ENCODE data around the gene F13A1.

F13A1 gene

GRCh38 chr6:6319952-6320811 is at the start of gene F13A1:
TSS of gene F13A1 (minus strand) at chr6:6320662. CDS start at chr6:6318664, 1,998 bp downstream.
- Histone ChIP-seq H3K36me3 (ENCODE audit: control insufficient read depth in 2 of 2, insufficient read depth in 2 of 2, low read length in 2 of 2) (no peaks in the 10 kb centered on the region), H3K9ac (ENCODE audit: low read depth in 1 of 2, low read length in 2 of 2) (peak within 1 kb of the TSS; percentile 10 to 32), H3K27ac (ENCODE audit: low read depth in 2 of 2, low read length in 2 of 2) (peak within 1 kb of the TSS in 1 of 2 donors; percentile 16), H3K9me3 (ENCODE audit: control insufficient read depth in 2 of 2, low read length in 2 of 2) (no peaks in the 10 kb centered on the region), H3K4me3 (ENCODE audit: low read length in 2 of 2) (peak within 1 kb of the TSS in 1 of 2 donors; percentile 5), H3K27me3 (ENCODE audit: control insufficient read depth in 2 of 2, insufficient read depth in 2 of 2, low read length in 2 of 2) (peaks cover 16 to 20% of the 10 kb centered on the region in 2 donors), H3K4me1 (ENCODE audit: control insufficient read depth in 2 of 2, insufficient read depth in 2 of 2, low read length in 2 of 2) (no peaks in the 10 kb centered on the region)

- Histone ChIP-seq H3K9ac (ENCODE audit: low read depth in 1 of 2, low read length in 2 of 2) (no peak overlapping the region), H3K4me1 (ENCODE audit: control insufficient read depth in 2 of 2, insufficient read depth in 2 of 2, low read length in 2 of 2) (no peaks in the 10 kb centered on the region), H3K4me3 (ENCODE audit: low read length in 2 of 2) (no peak overlapping the region), H3K36me3 (ENCODE audit: control insufficient read depth in 2 of 2, insufficient read depth in 2 of 2, low read length in 2 of 2) (no peaks in the 10 kb centered on the region), H3K27ac (ENCODE audit: low read depth in 2 of 2, low read length in 2 of 2) (no peak overlapping the region), H3K9me3 (ENCODE audit: control insufficient read depth in 2 of 2, low read length in 2 of 2) (no peaks in the 10 kb centered on the region), H3K27me3 (ENCODE audit: control insufficient read depth in 2 of 2, insufficient read depth in 2 of 2, low read length in 2 of 2) (no peaks in the 10 kb centered on the region)
These were observed 48.2 kb upstream of the F13A1 start for GRCh38 chr6:6368684-6369052.

DNA sequence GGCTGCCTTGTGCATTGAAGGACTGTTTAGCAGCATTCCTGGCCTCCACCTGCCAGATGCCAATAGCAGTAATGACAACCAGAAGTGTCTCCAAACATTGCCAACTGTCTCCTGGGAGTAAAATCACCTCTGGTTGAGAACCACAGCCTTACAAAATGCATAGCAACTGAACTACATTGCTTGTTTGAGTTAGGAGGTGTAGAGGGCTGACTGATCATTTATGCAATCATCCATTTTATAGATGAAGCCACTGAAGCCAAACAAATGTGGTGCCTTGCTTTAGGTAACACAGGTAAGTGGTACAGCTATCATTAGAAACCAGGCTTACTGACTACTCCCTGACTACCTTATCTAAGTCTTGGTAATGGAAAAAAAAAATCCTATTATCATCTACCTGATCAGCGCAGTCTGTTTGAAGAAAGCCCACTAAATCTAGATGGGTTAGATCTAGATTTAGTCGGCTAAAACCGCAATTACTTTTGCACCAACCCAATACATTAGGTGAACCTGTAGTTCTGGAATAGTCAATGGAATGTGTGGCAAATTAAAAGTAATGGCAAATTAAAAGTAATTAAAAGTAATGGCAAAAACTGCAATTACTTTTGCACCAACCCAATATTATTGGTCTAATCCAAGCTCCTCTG is 47.7 kb upstream of the F13A1 start:
- H3K9ac ChIP-seq (ENCODE audit: low read depth in 1 of 2, low read length in 2 of 2), result no peak overlapping the region

GRCh38 chr6:6366803-6367202 is 46.3 kb upstream of the F13A1 start:
- Histone ChIP-seq H3K27me3 (ENCODE audit: control insufficient read depth in 2 of 2, insufficient read depth in 2 of 2, low read length in 2 of 2) (no peaks in the 10 kb centered on the region), H3K9ac (ENCODE audit: low read depth in 1 of 2, low read length in 2 of 2) (no peak overlapping the region), H3K36me3 (ENCODE audit: control insufficient read depth in 2 of 2, insufficient read depth in 2 of 2, low read length in 2 of 2) (no peaks in the 10 kb centered on the region), H3K27ac (ENCODE audit: low read depth in 2 of 2, low read length in 2 of 2) (no peak overlapping the region), H3K4me3 (ENCODE audit: low read length in 2 of 2) (no peak overlapping the region), H3K9me3 (ENCODE audit: control insufficient read depth in 2 of 2, low read length in 2 of 2) (no peaks in the 10 kb centered on the region), H3K4me1 (ENCODE audit: control insufficient read depth in 2 of 2, insufficient read depth in 2 of 2, low read length in 2 of 2) (no peaks in the 10 kb centered on the region)

More for the DNA sequence above, 47.7 kb upstream of the F13A1 start:
- H3K27ac ChIP-seq (ENCODE audit: low read depth in 2 of 2, low read length in 2 of 2), result no peak overlapping the region
- no peaks in the 10 kb centered on the region for H3K36me3 ChIP-seq (ENCODE audit: control insufficient read depth in 2 of 2, insufficient read depth in 2 of 2, low read length in 2 of 2)
- no peaks in the 10 kb centered on the region for H3K4me1 ChIP-seq (ENCODE audit: control insufficient read depth in 2 of 2, insufficient read depth in 2 of 2, low read length in 2 of 2)
- H3K27me3 ChIP-seq (ENCODE audit: control insufficient read depth in 2 of 2, insufficient read depth in 2 of 2, low read length in 2 of 2), result no peaks in the 10 kb centered on the region
- no peaks in the 10 kb centered on the region for H3K9me3 ChIP-seq (ENCODE audit: control insufficient read depth in 2 of 2, low read length in 2 of 2)
- no peak overlapping the region for H3K4me3 ChIP-seq (ENCODE audit: low read length in 2 of 2)

DNA sequence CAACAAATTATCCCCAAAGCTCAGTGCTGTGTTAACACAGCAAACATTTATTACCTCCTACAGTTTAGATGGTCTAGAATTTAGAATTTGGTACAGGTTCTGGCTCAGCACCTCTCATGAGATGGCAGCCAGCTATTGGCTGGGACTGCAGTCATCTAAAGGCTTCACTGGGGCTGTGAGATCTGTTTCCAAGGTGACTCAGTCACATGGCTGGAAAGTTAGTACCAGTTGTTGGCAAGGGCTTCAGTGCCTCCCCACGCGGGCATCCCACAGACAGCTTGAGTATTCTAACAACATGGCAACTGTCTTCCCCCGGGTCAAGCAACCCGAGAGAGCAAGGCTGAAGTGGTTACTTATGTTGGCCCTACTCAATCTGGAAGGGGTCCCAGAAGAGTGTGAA is 44.8 kb upstream of the F13A1 start:
- H3K4me3 ChIP-seq (ENCODE audit: low read length in 2 of 2), result no peak overlapping the region
- no peaks in the 10 kb centered on the region for H3K4me1 ChIP-seq (ENCODE audit: control insufficient read depth in 2 of 2, insufficient read depth in 2 of 2, low read length in 2 of 2)
- no peaks in the 10 kb centered on the region for H3K27me3 ChIP-seq (ENCODE audit: control insufficient read depth in 2 of 2, insufficient read depth in 2 of 2, low read length in 2 of 2)
- H3K27ac ChIP-seq (ENCODE audit: low read depth in 2 of 2, low read length in 2 of 2), result no peak overlapping the region
- H3K36me3 ChIP-seq (ENCODE audit: control insufficient read depth in 2 of 2, insufficient read depth in 2 of 2, low read length in 2 of 2), result no peaks in the 10 kb centered on the region
- no peak overlapping the region for H3K9ac ChIP-seq (ENCODE audit: low read depth in 1 of 2, low read length in 2 of 2)
- no peaks in the 10 kb centered on the region for H3K9me3 ChIP-seq (ENCODE audit: control insufficient read depth in 2 of 2, low read length in 2 of 2)

DNA sequence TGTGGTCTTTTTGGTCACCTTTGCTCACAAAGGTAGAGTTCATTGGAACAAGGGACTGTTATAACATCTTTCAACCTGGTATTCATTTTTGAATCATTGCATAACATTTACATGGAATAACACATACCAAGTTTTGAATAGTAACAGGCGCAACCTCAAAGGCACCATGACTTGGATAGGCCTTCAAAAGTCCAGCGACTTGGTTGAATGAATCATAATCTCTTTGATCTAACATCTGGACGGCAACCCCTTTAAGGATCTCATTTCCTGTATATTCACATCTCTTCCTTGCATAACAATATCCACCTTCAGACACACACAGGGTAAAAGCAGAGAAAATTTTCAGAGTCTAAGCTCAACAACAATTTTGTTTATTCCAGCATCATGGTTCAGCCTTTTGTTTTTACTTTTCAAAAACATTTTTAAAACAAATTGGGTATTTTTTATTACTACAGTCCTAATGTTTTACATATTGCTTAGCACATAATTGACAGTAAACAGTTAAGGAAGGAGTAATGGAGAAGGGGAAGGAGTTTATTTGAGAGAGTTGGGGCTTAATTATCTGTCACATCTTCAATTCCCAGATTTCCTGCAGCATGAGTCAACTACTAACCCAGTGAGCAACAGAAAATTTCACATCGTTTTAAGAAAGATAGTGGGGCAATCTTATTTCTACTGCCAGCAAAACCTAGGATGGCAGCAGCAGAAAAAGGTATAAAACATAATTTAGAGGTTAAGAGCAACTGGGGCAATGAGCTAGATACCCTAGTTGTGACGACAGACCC is 41.8 kb upstream of the F13A1 start:
- no peak overlapping the region for H3K4me3 ChIP-seq (ENCODE audit: low read length in 2 of 2)
- H3K27ac ChIP-seq (ENCODE audit: low read depth in 2 of 2, low read length in 2 of 2), result no peak overlapping the region
- no peaks in the 10 kb centered on the region for H3K27me3 ChIP-seq (ENCODE audit: control insufficient read depth in 2 of 2, insufficient read depth in 2 of 2, low read length in 2 of 2)
- no peaks in the 10 kb centered on the region for H3K4me1 ChIP-seq (ENCODE audit: control insufficient read depth in 2 of 2, insufficient read depth in 2 of 2, low read length in 2 of 2)
- H3K9ac ChIP-seq (ENCODE audit: low read depth in 1 of 2, low read length in 2 of 2), result no peak overlapping the region
- no peaks in the 10 kb centered on the region for H3K36me3 ChIP-seq (ENCODE audit: control insufficient read depth in 2 of 2, insufficient read depth in 2 of 2, low read length in 2 of 2)
- H3K9me3 ChIP-seq (ENCODE audit: control insufficient read depth in 2 of 2, low read length in 2 of 2), result no peaks in the 10 kb centered on the region

- Histone ChIP-seq H3K4me3 (ENCODE audit: low read length in 2 of 2) (no peak overlapping the region), H3K36me3 (ENCODE audit: control insufficient read depth in 2 of 2, insufficient read depth in 2 of 2, low read length in 2 of 2) (no peaks in the 10 kb centered on the region), H3K27ac (ENCODE audit: low read depth in 2 of 2, low read length in 2 of 2) (no peak overlapping the region), H3K9me3 (ENCODE audit: control insufficient read depth in 2 of 2, low read length in 2 of 2) (no peaks in the 10 kb centered on the region), H3K27me3 (ENCODE audit: control insufficient read depth in 2 of 2, insufficient read depth in 2 of 2, low read length in 2 of 2) (no peaks in the 10 kb centered on the region), H3K9ac (ENCODE audit: low read depth in 1 of 2, low read length in 2 of 2) (no peak overlapping the region), H3K4me1 (ENCODE audit: control insufficient read depth in 2 of 2, insufficient read depth in 2 of 2, low read length in 2 of 2) (no peaks in the 10 kb centered on the region)
These were observed 37.1 kb upstream of the F13A1 start for GRCh38 chr6:6357530-6357929.

DNA sequence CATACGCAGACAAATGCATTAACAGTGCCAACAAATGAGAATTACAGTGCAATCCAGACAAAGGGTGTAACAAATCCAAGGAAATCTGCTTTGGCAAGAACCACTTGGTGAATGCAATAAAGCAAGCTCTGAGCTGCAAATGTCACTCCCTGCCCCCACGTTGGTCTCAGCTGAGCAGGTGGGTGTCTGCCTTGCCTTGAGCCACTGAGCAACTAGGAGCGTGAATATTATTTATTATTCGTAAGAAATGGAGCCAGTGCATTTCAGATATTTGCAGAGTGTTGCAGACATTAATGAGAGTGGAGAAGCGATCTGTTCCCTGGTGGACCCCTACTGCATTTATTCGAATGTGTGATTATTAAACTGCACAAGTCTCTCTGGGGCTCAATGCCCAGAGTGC is 36.6 kb upstream of the F13A1 start:
- H3K27me3 ChIP-seq (ENCODE audit: control insufficient read depth in 2 of 2, insufficient read depth in 2 of 2, low read length in 2 of 2), result no peaks in the 10 kb centered on the region
- no peaks in the 10 kb centered on the region for H3K9me3 ChIP-seq (ENCODE audit: control insufficient read depth in 2 of 2, low read length in 2 of 2)
- no peaks in the 10 kb centered on the region for H3K36me3 ChIP-seq (ENCODE audit: control insufficient read depth in 2 of 2, insufficient read depth in 2 of 2, low read length in 2 of 2)
- H3K9ac ChIP-seq (ENCODE audit: low read depth in 1 of 2, low read length in 2 of 2), result no peak overlapping the region
- no peak overlapping the region for H3K4me3 ChIP-seq (ENCODE audit: low read length in 2 of 2)
- H3K4me1 ChIP-seq (ENCODE audit: control insufficient read depth in 2 of 2, insufficient read depth in 2 of 2, low read length in 2 of 2), result no peaks in the 10 kb centered on the region
- no peak overlapping the region for H3K27ac ChIP-seq (ENCODE audit: low read depth in 2 of 2, low read length in 2 of 2)

- no peak overlapping the region for H3K9ac ChIP-seq (ENCODE audit: low read depth in 1 of 2, low read length in 2 of 2)
- no peak overlapping the region for H3K4me3 ChIP-seq (ENCODE audit: low read length in 2 of 2)
- H3K27ac ChIP-seq (ENCODE audit: low read depth in 2 of 2, low read length in 2 of 2), result no peak overlapping the region
- no peaks in the 10 kb centered on the region for H3K9me3 ChIP-seq (ENCODE audit: control insufficient read depth in 2 of 2, low read length in 2 of 2)
- no peaks in the 10 kb centered on the region for H3K27me3 ChIP-seq (ENCODE audit: control insufficient read depth in 2 of 2, insufficient read depth in 2 of 2, low read length in 2 of 2)
- no peaks in the 10 kb centered on the region for H3K4me1 ChIP-seq (ENCODE audit: control insufficient read depth in 2 of 2, insufficient read depth in 2 of 2, low read length in 2 of 2)
- H3K36me3 ChIP-seq (ENCODE audit: control insufficient read depth in 2 of 2, insufficient read depth in 2 of 2, low read length in 2 of 2), result no peaks in the 10 kb centered on the region
These were observed 32.3 kb upstream of the F13A1 start for GRCh38 chr6:6352772-6353171.

- H3K27me3 ChIP-seq (ENCODE audit: control insufficient read depth in 2 of 2, insufficient read depth in 2 of 2, low read length in 2 of 2), result no peaks in the 10 kb centered on the region
- no peak overlapping the region for H3K9ac ChIP-seq (ENCODE audit: low read depth in 1 of 2, low read length in 2 of 2)
- no peaks in the 10 kb centered on the region for H3K4me1 ChIP-seq (ENCODE audit: control insufficient read depth in 2 of 2, insufficient read depth in 2 of 2, low read length in 2 of 2)
- H3K36me3 ChIP-seq (ENCODE audit: control insufficient read depth in 2 of 2, insufficient read depth in 2 of 2, low read length in 2 of 2), result no peaks in the 10 kb centered on the region
- H3K9me3 ChIP-seq (ENCODE audit: control insufficient read depth in 2 of 2, low read length in 2 of 2), result no peaks in the 10 kb centered on the region
- H3K27ac ChIP-seq (ENCODE audit: low read depth in 2 of 2, low read length in 2 of 2), result no peak overlapping the region
- H3K4me3 ChIP-seq (ENCODE audit: low read length in 2 of 2), result no peak overlapping the region
These were observed 31.1 kb upstream of the F13A1 start for GRCh38 chr6:6351511-6352025.
